ENCODE measurements around the gene PBX3. TPM values are rescaled to one million over a fixed set of nuclear protein-coding genes. Genes with fewer than 3 reads are reported as not detected.

Gene PBX3
- total and polyA plus RNA-seq, 2 of the 13 experiments (the other 11 are each of a cell fraction or from before 2014, with no cell fraction given), result 6.0 to 11.2 TPM

DNA sequence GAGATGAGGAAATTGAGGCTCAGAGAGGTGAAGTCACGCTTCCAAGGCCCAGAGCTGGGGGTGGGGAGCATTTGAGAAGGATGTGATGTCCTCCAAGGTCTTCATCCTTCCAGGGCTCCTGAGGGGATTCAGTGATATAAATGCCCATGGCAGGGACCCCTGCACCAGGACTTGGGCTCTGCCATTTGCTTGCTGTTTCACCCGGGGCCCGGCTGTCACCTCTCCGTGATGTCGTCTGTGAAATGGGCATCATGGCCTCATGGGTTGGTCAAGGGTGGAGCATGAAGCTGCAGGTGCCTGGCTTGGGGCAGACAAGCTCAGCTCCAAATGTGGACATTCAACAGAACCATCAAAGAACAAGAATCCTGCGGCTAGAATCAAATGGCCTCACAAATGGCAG lies 253.1 kb downstream of the PBX3 start:
- Histone ChIP-seq H3K27me3 (ENCODE audit: control insufficient read depth in 1 of 2, insufficient read depth in 2 of 2, low read length in 2 of 2) (peaks cover 4 to 44% of the 10 kb centered on the region in 2 experiments; a peak in 3 of 5 replicates), H3K79me2 (ENCODE audit: insufficient read depth, low read length) (no peaks in the 10 kb centered on the region), H3K9me3 (ENCODE audit: low read length) (no peaks in the 10 kb centered on the region), H3K4me2 (ENCODE audit: low read depth, low read length) (no peak overlapping the region), H4K20me1 (ENCODE audit: insufficient read depth, low read length) (no peaks in the 10 kb centered on the region), H3K36me3 (replicated peaks in 1 of 2; ENCODE audit: control insufficient read depth in 1 of 2, insufficient read depth in 2 of 2, low read length in 2 of 2) (no peaks in the 10 kb centered on the region), H3K4me1 (ENCODE audit: insufficient read depth, low read length) (no peaks in the 10 kb centered on the region), H3K4me3 (replicated peaks in 1 of 3; ENCODE audit: insufficient read depth in 1 of 3, low read depth in 2 of 3, low read length in 3 of 3) (no peak overlapping the region), H3K27ac (ENCODE audit: extremely low read length, insufficient read depth, low read length) (no peak overlapping the region), H2AFZ (ENCODE audit: low read length) (no peak overlapping the region), H3K9ac (ENCODE audit: insufficient read depth, low read depth, low read length) (no peak overlapping the region)
- BruUV-seq (replicated peaks), result no TSS peak
- intact Hi-C loops (cut with micrococcal nuclease; ENCODE audit: unreplicated experiment), result no loop called here
- no peak for DNase-seq (ENCODE audit: low spot score)
- in situ Hi-C loops (cut with HindIII; ENCODE audit: extremely low pct_ligation_motif_present, low pct_unique_long_range_greater_than_20kb), result no loop called here
- TF ChIP-seq, protein P1, sequence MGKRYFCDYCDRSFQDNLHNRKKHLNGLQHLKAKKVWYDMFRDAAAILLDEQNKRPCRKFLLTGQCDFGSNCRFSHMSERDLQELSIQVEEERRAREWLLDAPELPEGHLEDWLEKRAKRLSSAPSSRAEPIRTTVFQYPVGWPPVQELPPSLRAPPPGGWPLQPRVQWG (CRISPR knock-in tag; IDR thresholded peaks at IDR 0.05; ENCODE audit: borderline replicate concordance, low read depth), result no peak
- TF ChIP-seq MAFF (IDR thresholded peaks at IDR 0.05; ENCODE audit: low read depth, low read length) (no peak), ZMYM4 (CRISPR knock-in tag; IDR thresholded peaks at IDR 0.05) (no peak), ZNF34 (CRISPR knock-in tag; IDR thresholded peaks at IDR 0.05; ENCODE audit: borderline replicate concordance) (no peak), JUNB (CRISPR knock-in tag; IDR thresholded peaks at IDR 0.05; ENCODE audit: borderline replicate concordance) (no peak), ATF4 (CRISPR knock-in tag; IDR thresholded peaks at IDR 0.05) (no peak), RXRB (CRISPR knock-in tag; IDR thresholded peaks at IDR 0.05; ENCODE audit: borderline replicate concordance) (no peak), SRSF1 (optimal IDR thresholded peaks at IDR 0.05; ENCODE audit: low read depth, low read length) (no peak)
- 74% methylated on average over 6 of the region's 6 CpGs for WGBS (ENCODE audit: low lambda C conversion rate)
- no peak for FAIRE-seq
- ChIA-PET CTCF (ENCODE audit: low intra/inter-chr PET ratio, low total read pairs) (no interaction called here), POLR2A (no interaction called here)
- ATAC-seq, result no peak

All from HepG2 (cell line).